HCT116 (cell line): ENCODE measurements around the gene GABPB1.

Experiments
- ATF3 ChIP-seq: IDR thresholded peaks from 2 replicates; pipeline ENCODE4 v1.6.1; 2012
- CTCF ChIP-seq, 3 experiments: fragments of 200-600 bp in 1 of 3; sonication (generic) in 1 of 3; IDR thresholded peaks in 2 of 3; conservative IDR thresholded peaks in 1 of 3; 2 replicates each; pipeline ENCODE4 v1.5.1; 2012 to 2017; ENCODE audit warnings: low read depth in 2 of 3, low read length in 2 of 3, antibody characterized with exemption in 1 of 3, borderline replicate concordance in 1 of 3, control low read depth in 1 of 3, mild to moderate bottlenecking in 1 of 3, mixed read lengths in 1 of 3, mixed run types in 1 of 3, moderate library complexity in 1 of 3; ENCODE audit not compliant: insufficient read depth in 1 of 3
- POLR2A ChIP-seq: IDR thresholded peaks from 2 replicates; pipeline ENCODE4 v1.7.0; 2011; ENCODE audit warnings: borderline replicate concordance; ENCODE audit not compliant: insufficient read depth, insufficient read length; ENCODE audit errors: extremely low read depth
- SRF ChIP-seq: IDR thresholded peaks from 2 replicates; pipeline ENCODE4 v1.6.1; 2012; ENCODE audit warnings: low read depth
- TCF7L2 ChIP-seq: IDR thresholded peaks from 2 replicates; pipeline ENCODE4 v1.7.0; 2011; ENCODE audit warnings: borderline replicate concordance, inconsistent platforms; ENCODE audit not compliant: insufficient read depth, insufficient read length; ENCODE audit errors: extremely low read depth
- ZBTB33 ChIP-seq: IDR thresholded peaks from 2 replicates; pipeline ENCODE4 v1.6.1; 2011; ENCODE audit warnings: mild to moderate bottlenecking, low read length, moderate library complexity; ENCODE audit not compliant: insufficient replicate concordance; ENCODE audit errors: extremely low read depth
- TF ChIP-seq, protein P1 (sequence below): IDR thresholded peaks from 2 replicates; pipeline ENCODE4 v1.6.1; 2012; ENCODE audit warnings: low read depth

- TF ChIP-seq TCF7L2, result no peak
- no peak for TF ChIP-seq CTCF (IDR thresholded peaks at IDR 0.05 in 2 of 3, conservative IDR thresholded peaks at IDR 0.05 in 1 of 3; ENCODE audit: borderline replicate concordance in 1 of 3, insufficient read depth in 1 of 3, low read depth in 2 of 3, low read length in 2 of 3)
- no peak for TF ChIP-seq ATF3
- TF ChIP-seq SRF, result no peak
- TF ChIP-seq, protein P1, sequence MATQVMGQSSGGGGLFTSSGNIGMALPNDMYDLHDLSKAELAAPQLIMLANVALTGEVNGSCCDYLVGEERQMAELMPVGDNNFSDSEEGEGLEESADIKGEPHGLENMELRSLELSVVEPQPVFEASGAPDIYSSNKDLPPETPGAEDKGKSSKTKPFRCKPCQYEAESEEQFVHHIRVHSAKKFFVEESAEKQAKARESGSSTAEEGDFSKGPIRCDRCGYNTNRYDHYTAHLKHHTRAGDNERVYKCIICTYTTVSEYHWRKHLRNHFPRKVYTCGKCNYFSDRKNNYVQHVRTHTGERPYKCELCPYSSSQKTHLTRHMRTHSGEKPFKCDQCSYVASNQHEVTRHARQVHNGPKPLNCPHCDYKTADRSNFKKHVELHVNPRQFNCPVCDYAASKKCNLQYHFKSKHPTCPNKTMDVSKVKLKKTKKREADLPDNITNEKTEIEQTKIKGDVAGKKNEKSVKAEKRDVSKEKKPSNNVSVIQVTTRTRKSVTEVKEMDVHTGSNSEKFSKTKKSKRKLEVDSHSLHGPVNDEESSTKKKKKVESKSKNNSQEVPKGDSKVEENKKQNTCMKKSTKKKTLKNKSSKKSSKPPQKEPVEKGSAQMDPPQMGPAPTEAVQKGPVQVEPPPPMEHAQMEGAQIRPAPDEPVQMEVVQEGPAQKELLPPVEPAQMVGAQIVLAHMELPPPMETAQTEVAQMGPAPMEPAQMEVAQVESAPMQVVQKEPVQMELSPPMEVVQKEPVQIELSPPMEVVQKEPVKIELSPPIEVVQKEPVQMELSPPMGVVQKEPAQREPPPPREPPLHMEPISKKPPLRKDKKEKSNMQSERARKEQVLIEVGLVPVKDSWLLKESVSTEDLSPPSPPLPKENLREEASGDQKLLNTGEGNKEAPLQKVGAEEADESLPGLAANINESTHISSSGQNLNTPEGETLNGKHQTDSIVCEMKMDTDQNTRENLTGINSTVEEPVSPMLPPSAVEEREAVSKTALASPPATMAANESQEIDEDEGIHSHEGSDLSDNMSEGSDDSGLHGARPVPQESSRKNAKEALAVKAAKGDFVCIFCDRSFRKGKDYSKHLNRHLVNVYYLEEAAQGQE, result no peak
- no peak for TF ChIP-seq ZBTB33
- no peak for TF ChIP-seq POLR2A
Observed at GRCh38 chr15:50262533-50262932, 92.5 kb downstream of the GABPB1 start.
